Stimulated activated CD4-positive, alpha-beta T cell treated with anti-CD3 and anti-CD28 coated beads, Interleukin-12 subunit alpha, Interleukin-12 subunit beta, amount 100 ng/mL, for 4 hours (primary cell): ENCODE data around the gene MAGEB4.
"Not testable (repeated sequence)": the region's sequence is repeated elsewhere in the genome, so short reads cannot be mapped to it uniquely, and the experiment has no call there.

Experiments used
- DNase-seq: peaks from one replicate; pipeline ENCODE4 v3.0.0-alpha.2; 2020

The MAGEB4 gene

GRCh38 chrX:30241724-30242415 is at the start of gene MAGEB4:
TSS of gene MAGEB4 (plus strand) at chrX:30242000. CDS start at chrX:30242136, 136 bp downstream.
- no peak for DNase-seq

DNA sequence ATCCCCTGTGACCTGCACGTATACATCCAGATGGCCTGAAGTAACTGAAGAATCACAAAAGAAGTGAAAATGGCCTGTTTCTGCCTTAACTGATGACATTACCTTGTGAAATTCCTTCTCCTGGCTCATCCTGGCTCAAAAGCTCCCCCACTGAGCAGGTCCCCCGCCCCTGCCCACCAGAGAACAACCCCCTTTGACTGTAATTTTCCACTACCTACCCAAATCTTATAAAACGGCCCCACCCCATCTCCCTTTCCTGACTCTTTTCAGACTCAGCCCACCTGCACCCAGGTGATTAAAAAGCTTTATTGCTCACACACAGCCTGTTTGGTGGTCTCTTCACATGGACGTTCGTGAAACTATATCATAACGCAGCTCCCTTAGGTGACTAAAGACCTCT is 47.9 kb upstream of the MAGEB4 start:
- DNase-seq, result not testable (repeated sequence)

- no peak for DNase-seq
These were observed 45.5 kb upstream of the MAGEB4 start for GRCh38 chrX:30196322-30196721.

GRCh38 chrX:30212172-30212571 is 29.6 kb upstream of the MAGEB4 start:
- no peak for DNase-seq

DNA sequence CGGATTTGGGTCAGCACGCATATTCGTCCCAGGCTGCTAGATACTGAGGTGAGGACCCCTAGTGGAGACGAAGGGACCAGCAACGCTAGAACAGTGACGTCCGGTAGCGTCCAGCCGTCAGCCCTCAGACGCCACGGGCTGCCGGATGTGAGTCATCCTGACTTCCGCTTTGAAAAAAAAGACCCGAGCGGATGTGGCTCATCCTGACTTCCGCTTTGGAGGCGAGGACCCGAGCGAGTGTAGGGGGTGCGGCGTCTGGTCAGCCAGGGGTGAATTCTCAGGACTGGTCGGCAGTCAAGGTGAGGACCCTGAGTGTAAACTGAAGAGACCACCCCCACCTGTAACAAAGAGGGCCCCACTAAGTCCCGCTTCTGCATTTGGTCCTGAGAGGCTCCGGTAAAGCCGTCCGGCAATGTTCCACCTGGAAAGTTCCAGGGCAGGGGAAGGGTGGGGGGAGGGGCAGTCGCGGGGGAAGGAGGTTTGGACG is 26.4 kb upstream of the MAGEB4 start, which contains the start of gene MAGEB2:
MAGEB2 (plus strand) TSS at position 207 of the 487 bp plus-strand sequence. CDS start 3,018 bp downstream, outside the sequence.
- DNase-seq, result no peak

- DNase-seq, result no peak
These were observed 24.3 kb upstream of the MAGEB4 start for GRCh38 chrX:30217465-30217864.

- no peak for DNase-seq
These were observed 22.4 kb upstream of the MAGEB4 start for GRCh38 chrX:30219372-30219771.

GRCh38 chrX:30220661-30221060 is 21.1 kb upstream of the MAGEB4 start:
- DNase-seq, result no peak

DNA sequence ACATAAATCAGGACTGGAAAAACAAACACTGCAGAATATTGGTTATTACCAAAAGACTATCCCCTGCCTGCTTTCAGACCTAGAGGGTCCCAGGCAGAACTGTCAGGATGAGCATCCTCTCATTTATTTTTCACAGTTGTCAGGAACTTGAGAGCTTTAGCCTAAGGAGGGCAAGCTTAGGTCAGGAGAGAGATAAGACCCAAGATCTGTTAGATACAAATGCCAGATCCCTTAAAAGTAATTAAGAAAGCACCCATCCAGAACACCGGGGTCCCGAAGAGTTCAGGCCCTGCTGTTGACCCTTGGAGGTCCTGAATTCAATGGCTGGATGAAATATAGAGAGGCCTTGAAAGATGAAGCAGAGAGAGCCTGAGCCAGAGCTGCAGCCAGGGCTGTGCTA is 17.3 kb upstream of the MAGEB4 start:
- DNase-seq, result no peak

- DNase-seq, result no peak
These were observed 13.3 kb upstream of the MAGEB4 start for GRCh38 chrX:30228526-30228925.

DNA sequence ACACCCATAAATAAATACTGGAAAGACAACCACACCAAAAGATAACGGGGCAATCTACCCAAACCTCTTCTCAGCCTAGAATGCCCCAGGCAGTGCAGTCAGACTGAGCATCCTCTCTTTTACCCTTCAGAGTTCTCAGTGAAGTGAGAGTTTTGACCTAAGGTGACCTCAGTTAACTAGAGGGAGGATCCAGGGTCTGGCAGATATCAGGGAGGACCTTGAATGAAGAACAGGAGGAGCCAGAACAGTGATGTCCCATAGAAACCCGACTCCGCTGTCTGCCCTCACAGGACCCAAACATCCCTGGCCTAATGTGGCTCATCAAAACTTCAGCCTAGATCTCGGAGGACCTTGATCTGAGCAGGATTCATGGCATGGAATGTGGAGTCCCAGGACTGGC is 11.4 kb upstream of the MAGEB4 start, which contains the start of gene MAGEB3:
MAGEB3 (plus strand) TSS at position 263 of the 400 bp plus-strand sequence. CDS start 5,268 bp downstream, outside the sequence.
- DNase-seq, result no peak

DNA sequence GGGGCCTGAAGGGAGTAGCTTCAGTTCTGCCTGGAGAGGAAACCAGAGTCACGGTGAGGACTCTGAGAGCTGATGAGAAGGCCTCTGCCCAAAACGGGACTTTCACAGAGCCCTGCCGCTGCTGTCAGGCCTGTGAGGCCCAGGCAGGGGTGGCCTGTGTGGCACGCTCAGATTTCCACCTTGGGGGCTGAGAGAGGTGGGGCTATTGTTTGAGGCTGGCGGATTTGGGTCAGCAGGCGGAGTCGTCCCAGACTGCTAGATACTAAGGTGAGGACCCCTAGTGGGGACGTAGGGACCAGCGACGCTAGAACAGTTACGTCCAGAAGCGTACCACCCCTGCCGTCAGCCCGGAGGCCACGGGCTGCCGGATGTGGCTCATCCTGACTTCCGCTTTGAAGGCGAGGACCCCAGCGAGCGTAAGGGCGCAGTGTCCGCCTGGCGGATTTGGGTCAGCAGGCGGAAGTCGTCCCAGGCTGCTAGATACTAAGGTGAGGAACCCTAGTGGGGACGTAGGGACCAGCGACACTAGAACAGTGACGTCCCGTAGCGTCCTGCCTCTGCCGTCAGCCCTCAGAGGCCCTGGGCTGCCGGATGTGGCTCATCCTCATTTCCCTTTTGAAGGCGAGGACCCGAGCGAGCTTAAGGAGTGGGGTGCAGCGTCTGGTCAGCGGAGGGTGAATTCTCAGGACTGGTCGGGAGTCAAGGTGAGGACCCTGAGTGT is 5.1 kb downstream of the MAGEB4 start, which contains the start of gene MAGEB1:
MAGEB1 (plus strand) TSS at position 378 of the 721 bp plus-strand sequence. CDS start 3,348 bp downstream, outside the sequence.
- DNase-seq, result no peak

GRCh38 chrX:30248854-30249253 is 7.1 kb downstream of the MAGEB4 start:
- DNase-seq, result no peak

- no peak for DNase-seq
These were observed 11.5 kb downstream of the MAGEB4 start for GRCh38 chrX:30253257-30253656.

DNA sequence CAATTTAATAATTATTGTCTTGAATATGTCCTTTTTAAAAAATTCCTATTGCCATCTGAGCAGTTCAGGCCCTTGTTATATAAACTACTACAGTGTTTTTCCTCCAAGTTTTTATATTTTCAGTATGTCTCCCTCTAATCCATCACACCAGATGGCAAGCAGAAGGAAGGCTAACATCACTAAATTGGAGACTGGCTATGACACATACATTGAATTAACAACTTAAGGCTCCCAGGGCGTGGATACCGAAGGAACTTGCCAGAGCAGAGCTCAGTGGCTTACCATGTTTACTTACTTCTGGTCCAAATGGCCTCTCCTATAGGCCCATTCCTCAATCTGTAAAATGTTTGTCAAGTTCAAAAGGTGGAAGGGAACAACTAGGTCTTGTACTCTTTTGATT is 18.1 kb downstream of the MAGEB4 start:
- no peak for DNase-seq

DNA sequence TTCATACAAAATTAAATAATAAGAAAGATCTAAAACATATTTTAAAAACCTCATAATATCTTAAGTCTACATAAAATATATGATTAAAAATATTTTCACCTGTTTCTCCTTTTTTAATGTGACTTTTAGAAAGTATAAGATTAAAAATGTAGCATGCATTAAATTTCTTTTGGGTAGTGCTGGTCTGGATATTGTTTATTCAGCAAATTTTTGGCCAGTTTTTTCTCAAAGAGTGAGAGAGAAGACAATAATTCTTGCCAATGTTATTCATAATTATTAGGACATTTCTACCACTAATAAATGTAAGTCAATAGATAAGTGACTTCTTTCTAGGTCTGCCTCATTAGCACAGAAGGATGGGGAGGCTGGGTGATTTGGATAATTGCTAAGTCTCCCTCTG is 19.2 kb downstream of the MAGEB4 start:
- no peak for DNase-seq

GRCh38 chrX:30262763-30263162 is 21.0 kb downstream of the MAGEB4 start:
- DNase-seq, result no peak

GRCh38 chrX:30270639-30271038 is 28.8 kb downstream of the MAGEB4 start:
- no peak for DNase-seq

DNA sequence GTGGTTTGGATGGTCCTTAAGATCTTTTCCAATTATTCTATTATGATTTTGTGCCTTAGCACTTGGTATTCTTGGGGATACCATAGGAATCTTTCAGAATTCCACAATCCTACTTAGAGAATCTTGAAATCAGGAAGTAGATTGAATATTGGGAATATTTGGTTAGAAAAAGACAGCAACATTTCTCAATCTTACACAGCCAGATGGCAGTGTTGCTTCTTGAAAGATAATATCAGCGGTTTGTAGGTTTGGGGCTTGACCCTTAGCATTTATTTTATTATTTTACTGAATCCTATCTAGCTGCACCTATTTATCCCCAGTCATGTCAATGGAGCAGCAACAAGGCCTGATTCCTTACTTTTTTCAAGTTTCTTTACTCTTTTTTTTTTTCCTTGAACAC is 33.7 kb downstream of the MAGEB4 start:
- DNase-seq, result no peak

GRCh38 chrX:30278365-30278764 is 36.6 kb downstream of the MAGEB4 start:
- DNase-seq, result no peak

DNA sequence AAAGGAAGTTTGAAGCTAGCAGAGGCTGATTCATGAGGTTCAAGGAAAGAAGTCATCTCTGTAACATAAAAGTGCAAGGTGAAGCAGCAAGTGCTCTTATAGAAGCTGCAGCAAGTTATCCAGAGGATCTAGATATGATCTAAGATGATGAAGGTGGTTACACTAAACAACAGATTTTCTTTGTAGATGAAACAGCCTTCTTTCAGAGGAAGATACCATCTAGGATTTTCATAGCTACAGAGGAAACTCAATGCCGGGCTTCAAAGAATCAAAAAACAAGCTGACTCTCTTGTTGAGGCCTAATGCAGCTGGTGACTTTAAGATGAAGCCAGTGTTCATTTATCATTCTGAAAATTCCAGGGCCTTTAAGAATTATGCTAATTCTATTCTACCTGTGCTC is 38.6 kb downstream of the MAGEB4 start:
- no peak for DNase-seq

GRCh38 chrX:30282527-30282926 is 40.7 kb downstream of the MAGEB4 start:
- DNase-seq, result no peak

DNA sequence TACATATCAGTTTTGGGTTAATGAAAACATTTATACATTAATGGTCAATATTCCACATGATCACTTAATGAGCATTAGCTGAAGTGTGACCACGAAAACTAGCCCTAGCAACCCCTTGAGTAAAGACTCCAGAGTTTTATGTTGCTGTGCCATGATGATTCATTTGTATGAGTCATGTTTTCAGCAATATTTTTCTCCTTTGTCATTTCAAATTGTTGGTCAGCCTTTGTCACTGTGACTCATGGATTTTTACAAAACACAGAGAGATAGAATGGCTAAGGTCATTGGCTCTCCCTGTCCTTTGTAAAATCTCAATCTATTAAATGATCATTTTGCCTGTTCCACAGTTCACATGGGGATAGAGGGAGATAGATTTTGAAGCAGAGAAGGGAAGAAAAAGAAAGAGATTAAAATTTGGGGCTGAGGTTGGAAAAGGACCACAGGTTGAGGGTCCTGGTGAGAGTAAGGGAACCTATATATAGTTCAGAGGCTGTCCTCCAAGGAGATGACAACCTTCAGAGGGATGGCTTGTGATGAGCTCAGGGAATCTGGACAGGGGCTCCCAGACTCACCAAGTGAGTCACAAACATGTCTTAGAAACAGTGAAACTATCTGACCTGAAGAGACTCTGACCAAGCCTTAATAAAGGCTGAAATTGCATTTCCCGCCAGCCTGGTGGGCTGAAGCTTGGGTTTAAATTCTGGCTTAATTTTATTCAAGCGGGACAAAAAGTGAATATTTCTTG is 41.8 kb downstream of the MAGEB4 start:
- DNase-seq, result no peak
